H1 (cell line): Measurements from ENCODE around the gene KCNRG. TPM values are rescaled to one million over a fixed set of nuclear protein-coding genes. Genes with fewer than 3 reads are reported as not detected.

Experiments
- CTCF ChIA-PET: fragments of 300-600 bp; sonication (Branson Sonifier 250); formaldehyde crosslinking; loops from one replicate; lab custom pipeline; 2021; ENCODE audit not compliant: partially characterized antibody; lab: Charles Lee
- POLR2A ChIA-PET: fragments of 300-600 bp; sonication (Branson Sonifier 250); formaldehyde crosslinking; loops from one replicate; lab custom pipeline; 2021; ENCODE audit warnings: inconsistent platforms; ENCODE audit not compliant: partially characterized antibody; lab: Charles Lee
- DNase-seq, 2 experiments: peaks; one replicate each; pipeline versions ENCODE4 v3.0.0 to v3.0.0-alpha.2; 2010 to 2022; ENCODE audit warnings: low spot score in 2 of 2, low read depth in 1 of 2, mixed read lengths in 1 of 2
- FAIRE-seq: peaks from 2 replicates; lab custom pipeline; 2011; peaks lifted over from hg19 to GRCh38; lab: Jason Lieb, UNC
- H2AFZ ChIP-seq: 2 replicates; pipeline ENCODE4 v1.8.1; 2012; ENCODE audit warnings: low read length, inconsistent platforms
- H2AK5ac ChIP-seq: 2 replicates; pipeline ENCODE4 v1.6.1; 2013; ENCODE audit warnings: low read depth, low read length
- H2BK120ac ChIP-seq: replicated peaks from 2 replicates; pipeline ENCODE3; 2013; ENCODE audit warnings: low read depth, low read length, inconsistent platforms
- H2BK12ac ChIP-seq: 2 replicates; pipeline ENCODE4 v1.6.1; 2013; ENCODE audit warnings: low read depth, low read length
- H2BK15ac ChIP-seq: 2 replicates; pipeline ENCODE4 v1.6.1; 2013; ENCODE audit warnings: low read length
- H2BK20ac ChIP-seq: 2 replicates; pipeline ENCODE4 v1.6.1; 2013; ENCODE audit warnings: low read length
- H2BK5ac ChIP-seq: 2 replicates; pipeline ENCODE4 v1.6.1; 2013; ENCODE audit warnings: low read depth, low read length
- H3K14ac ChIP-seq: 2 replicates; pipeline ENCODE4 v1.6.1; 2013; ENCODE audit warnings: inconsistent platforms; ENCODE audit not compliant: insufficient read length
- H3K18ac ChIP-seq: 2 replicates; pipeline ENCODE4 v1.6.1; 2013; ENCODE audit warnings: low read length; ENCODE audit errors: extremely low read depth
- H3K23ac ChIP-seq: 2 replicates; pipeline ENCODE4 v1.6.1; 2013; ENCODE audit warnings: inconsistent platforms; ENCODE audit not compliant: insufficient read length
- H3K23me2 ChIP-seq: 2 replicates; pipeline ENCODE4 v1.6.1; 2013; ENCODE audit warnings: low read depth, low read length
- H3K27ac ChIP-seq: 2 replicates; pipeline ENCODE4 v1.6.1; 2011; ENCODE audit warnings: low read depth, low read length, inconsistent platforms
- H3K27me3 ChIP-seq, 4 experiments: replicated peaks in 1 of 4; 1 replicate in 1 of 4; 2 replicates in 3 of 4; pipeline versions ENCODE4 v1.6.1 to v1.8.1; 2011 to 2013; ENCODE audit warnings: low read length in 3 of 4, mild to moderate bottlenecking in 3 of 4, inconsistent platforms in 2 of 4, mixed read lengths in 2 of 4, moderate library complexity in 1 of 4; ENCODE audit not compliant: control insufficient read depth in 3 of 4, insufficient read depth in 3 of 4; ENCODE audit errors: extremely low read depth in 1 of 4
- H3K36me3 ChIP-seq, 4 experiments: 2 replicates each; pipeline versions ENCODE4 v1.6.1 to v1.8.1; 2011 to 2013; ENCODE audit warnings: mild to moderate bottlenecking in 4 of 4, low read length in 3 of 4, moderate library complexity in 2 of 4, control low read depth in 1 of 4, inconsistent platforms in 1 of 4; ENCODE audit not compliant: insufficient read depth in 4 of 4, control insufficient read depth in 2 of 4
- H3K4ac ChIP-seq: replicated peaks from 2 replicates; pipeline ENCODE3; 2013; ENCODE audit warnings: low read length, low read depth, mixed read lengths, inconsistent platforms; ENCODE audit not compliant: insufficient read length
- H3K4me1 ChIP-seq, 4 experiments: replicated peaks in 1 of 4; 1 replicate in 1 of 4; 2 replicates in 3 of 4; pipeline versions ENCODE4 v1.6.1 to v1.8.1; 2011 to 2013; ENCODE audit warnings: low read length in 3 of 4, inconsistent platforms in 2 of 4, mixed read lengths in 1 of 4; ENCODE audit not compliant: insufficient read depth in 4 of 4, control insufficient read depth in 3 of 4
- H3K4me2 ChIP-seq, 2 experiments: 2 replicates each; pipeline versions ENCODE4 v1.6.1 to v1.8.1; 2011 to 2013; ENCODE audit warnings: low read depth in 2 of 2, low read length in 2 of 2, control low read depth in 1 of 2, inconsistent platforms in 1 of 2, mild to moderate bottlenecking in 1 of 2; ENCODE audit not compliant: insufficient read depth in 1 of 2
- H3K4me3 ChIP-seq, 4 experiments: fragments of 200-600, 300-600 bp in 1 of 4; sonication (generic), shearing (Covaris generic), sonication (Bioruptor Twin) in 1 of 4; 2 replicates each; pipeline versions ENCODE4 v1.5.1 to v1.8.1; 2011 to 2016; ENCODE audit warnings: low read length in 4 of 4, low read depth in 3 of 4, control low read depth in 2 of 4, inconsistent platforms in 2 of 4, mild to moderate bottlenecking in 2 of 4, mixed read lengths in 1 of 4, moderate library complexity in 1 of 4; ENCODE audit not compliant: insufficient read depth in 2 of 4; ENCODE audit errors: extremely low read depth in 1 of 4
- H3K56ac ChIP-seq: replicated peaks from 2 replicates; pipeline ENCODE3; 2013; ENCODE audit warnings: low read depth, mild to moderate bottlenecking, mixed read lengths, low read length, inconsistent platforms; ENCODE audit not compliant: insufficient read length
- H3K79me1 ChIP-seq: 2 replicates; pipeline ENCODE4 v1.6.1; 2013; ENCODE audit warnings: low read depth, low read length, control low read depth
- H3K79me2 ChIP-seq, 2 experiments: 2 replicates each; pipeline versions ENCODE4 v1.6.1 to v1.8.1; 2012 to 2013; ENCODE audit warnings: low read length in 2 of 2, mild to moderate bottlenecking in 2 of 2, inconsistent platforms in 1 of 2; ENCODE audit not compliant: insufficient read depth in 2 of 2, control insufficient read depth in 1 of 2
- H3K9ac ChIP-seq, 4 experiments: replicated peaks in 1 of 4; 1 replicate in 1 of 4; 2 replicates in 3 of 4; pipeline versions ENCODE4 v1.6.1 to v1.8.1; 2011 to 2013; ENCODE audit warnings: low read depth in 3 of 4, low read length in 3 of 4, control low read depth in 2 of 4, mild to moderate bottlenecking in 2 of 4, moderate library complexity in 2 of 4, inconsistent platforms in 1 of 4; ENCODE audit errors: extremely low read depth in 1 of 4
- H3K9me3 ChIP-seq, 2 experiments: 2 replicates each; pipeline versions ENCODE4 v1.6.1 to v1.8.1; 2012 to 2013; ENCODE audit warnings: mild to moderate bottlenecking in 2 of 2, moderate library complexity in 2 of 2, control low read depth in 1 of 2, inconsistent platforms in 1 of 2, low read depth in 1 of 2, low read length in 1 of 2, mixed read lengths in 1 of 2; ENCODE audit not compliant: insufficient read depth in 2 of 2
- H4K20me1 ChIP-seq, 2 experiments: replicated peaks in 1 of 2; 2 replicates each; pipeline versions ENCODE3 to v1.8.1; 2011 to 2013; ENCODE audit warnings: inconsistent platforms in 2 of 2, low read length in 2 of 2, mild to moderate bottlenecking in 1 of 2; ENCODE audit not compliant: insufficient read depth in 2 of 2, control insufficient read depth in 1 of 2
- H4K5ac ChIP-seq: 2 replicates; pipeline ENCODE4 v1.6.1; 2013; ENCODE audit warnings: low read length, low read depth, mixed read lengths, inconsistent platforms; ENCODE audit not compliant: insufficient read length
- H4K8ac ChIP-seq: 2 replicates; pipeline ENCODE4 v1.8.0; 2013; ENCODE audit warnings: mild to moderate bottlenecking, moderate library complexity, low read length, inconsistent platforms; ENCODE audit not compliant: insufficient read depth; ENCODE audit errors: extremely low read depth
- H4K91ac ChIP-seq: replicated peaks from 2 replicates; pipeline ENCODE3; 2013; ENCODE audit warnings: low read length, mixed read lengths, inconsistent platforms; ENCODE audit not compliant: insufficient read length
- TAF1 ChIP-seq: IDR thresholded peaks from 2 replicates; pipeline ENCODE4 v1.6.1; 2011; ENCODE audit warnings: mild to moderate bottlenecking, low read depth, low read length
- WGBS, 2 experiments: shearing (Covaris generic) in 1 of 2; methylation state at CpG; one replicate each; pipeline versions ENCODE4 v1.1.6 to v1.1.7; 2013 to 2015; ENCODE audit warnings: low lambda C conversion rate in 2 of 2, mixed read lengths in 2 of 2, inconsistent platforms in 1 of 2, low coverage in 1 of 2, missing lambda C conversion rate in 1 of 2; ENCODE audit not compliant: insufficient replicate concordance in 2 of 2, insufficient coverage in 1 of 2, insufficient read length in 1 of 2; ENCODE audit errors: extremely low coverage in 1 of 2, missing lambda C conversion rate in 1 of 2; 5-methylcytosine and 5-hydroxymethylcytosine counted together
- polyA plus RNA-seq, 7 experiments: library from polyadenylated mRNA; depleted of rRNA in 3 of 7; stranded (reverse) in 5 of 7; unstranded in 2 of 7; fragments of >200 nt in 5 of 7; fragments of 200-250 nt in 2 of 7; gene quantifications; 1 replicate in 5 of 7; 2 replicates in 1 of 7; 4 replicates in 1 of 7; pipeline versions ENCODE4 v1.2.1 to v1.2.3, GENCODE V29; 2011 to 2013; ENCODE audit warnings: missing spikeins in 2 of 7, mixed read lengths in 2 of 7
- total RNA-seq: library from RNA; stranded (reverse); fragmentation: NEBNext Ultra II Directional; extraction: Animal tissue kit (Norgen Biotek cat#: 25700); gene quantifications from 2 replicates; pipeline ENCODE4 v1.2.1, GENCODE V29; 2021

KCNRG gene
- total and polyA plus RNA-seq, 2 of the 8 experiments (the other 6 are each of a cell fraction or from before 2014, with no cell fraction given) = 0.65 to 1.2 TPM

DNA sequence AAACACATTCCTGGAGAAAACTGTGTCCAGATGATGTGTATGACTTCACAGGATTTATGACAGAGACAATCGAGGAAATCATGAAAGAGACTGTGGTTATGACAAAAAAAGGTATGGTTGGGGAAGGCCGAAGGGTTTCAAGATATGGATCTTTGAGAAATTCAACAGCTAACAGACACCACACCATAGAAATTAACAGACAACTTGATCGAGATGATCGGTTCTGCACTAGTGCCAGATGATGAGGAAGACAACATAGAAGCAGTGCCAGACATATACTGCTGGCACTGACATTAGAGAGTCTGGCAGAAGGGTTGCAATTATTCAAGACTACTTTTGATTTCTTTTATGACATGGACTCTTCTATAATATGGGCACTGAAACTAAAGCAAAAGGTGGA, 37.2 kb downstream of the KCNRG start:
- H3K36me3 ChIP-seq = no peaks in the 10 kb centered on the region; a peak in 1 of 8 replicates
- no peak for DNase-seq
- no peak overlapping the region for H3K4ac ChIP-seq
- POLR2A ChIA-PET = no interaction called here
- WGBS, 2 experiments = 94% methylated on average over 4 of the region's 4 CpGs; no CpG with 5 or more reads in 1 of the 2 experiments
- no peak overlapping the region for H4K8ac ChIP-seq
- no peak overlapping the region for H3K27ac ChIP-seq
- no peak overlapping the region for H2BK12ac ChIP-seq
- no peak overlapping the region for H2BK120ac ChIP-seq
- H2BK20ac ChIP-seq = no peak overlapping the region
- no peak for FAIRE-seq
- no peaks in the 10 kb centered on the region; the same call in 1 of the 2 replicates for H3K79me1 ChIP-seq
- H4K20me1 ChIP-seq = no peaks in the 10 kb centered on the region
- H2AFZ ChIP-seq = no peak overlapping the region
- no peak overlapping the region for H4K91ac ChIP-seq
- no peak overlapping the region for H3K9ac ChIP-seq
- H3K4me1 ChIP-seq = no peaks in the 10 kb centered on the region
- H3K79me2 ChIP-seq = no peaks in the 10 kb centered on the region
- no peak overlapping the region for H3K4me2 ChIP-seq
- CTCF ChIA-PET = interaction anchor here (0.5 kb wide), 1 partner anchor 27 kb away, joined by 4 read pairs; no protein-coding TSS in a partner anchor
- H2BK5ac ChIP-seq = no peak overlapping the region
- H3K56ac ChIP-seq = no peak overlapping the region
- H3K18ac ChIP-seq = no peak overlapping the region
- H3K14ac ChIP-seq = no peak overlapping the region
- H3K23me2 ChIP-seq = no peaks in the 10 kb centered on the region
- no peaks in the 10 kb centered on the region for H3K9me3 ChIP-seq
- no peak overlapping the region for H3K23ac ChIP-seq
- H4K5ac ChIP-seq = no peak overlapping the region
- H2AK5ac ChIP-seq = no peak overlapping the region
- no peak for TF ChIP-seq TAF1
- TF ChIP-seq, all 59 proteins: peak for 0
- no peak overlapping the region for H3K4me3 ChIP-seq
- no peak overlapping the region for H2BK15ac ChIP-seq
- no peaks in the 10 kb centered on the region for H3K27me3 ChIP-seq
